Stimulated activated CD8-positive, alpha-beta memory T cell treated with anti-CD3 and anti-CD28 coated beads, Interleukin-15, amount 100 ng/mL, for 24 hours (primary cell): ENCODE measurements around the gene PPP1R37.
"Not testable (repeated sequence)": the region's sequence is repeated elsewhere in the genome, so short reads cannot be mapped to it uniquely, and the experiment has no call there.

Source experiments
- DNase-seq: peaks from one replicate; pipeline ENCODE4 v3.0.0-alpha.2; 2020; ENCODE audit warnings: low read depth

The PPP1R37 gene

GRCh38 chr19:45095496-45096413 lies 2.8 kb downstream of the PPP1R37 start:
- DNase-seq = no peak

- DNase-seq = no peak
Measured at GRCh38 chr19:45096700-45097099, 3.7 kb downstream of the PPP1R37 start.

- no peak for DNase-seq
Measured at GRCh38 chr19:45097450-45097775, 4.4 kb downstream of the PPP1R37 start.

GRCh38 chr19:45097776-45098520 lies 5.0 kb downstream of the PPP1R37 start:
- DNase-seq = no peak

GRCh38 chr19:45098521-45099466 lies 5.8 kb downstream of the PPP1R37 start:
- DNase-seq = no peak

GRCh38 chr19:45099467-45100191 lies 6.7 kb downstream of the PPP1R37 start:
- no peak for DNase-seq

GRCh38 chr19:45100201-45100600 lies 7.2 kb downstream of the PPP1R37 start:
- DNase-seq = no peak

- no peak for DNase-seq
Measured at GRCh38 chr19:45100846-45101252, 7.9 kb downstream of the PPP1R37 start.

- DNase-seq = no peak
Measured at GRCh38 chr19:45101806-45102205, 8.8 kb downstream of the PPP1R37 start.

GRCh38 chr19:45102481-45102880 lies 9.5 kb downstream of the PPP1R37 start:
- DNase-seq = no peak

- no peak for DNase-seq
Measured at GRCh38 chr19:45103156-45103507, 10.2 kb downstream of the PPP1R37 start.

GRCh38 chr19:45103508-45104319 lies 10.7 kb downstream of the PPP1R37 start:
- DNase-seq = no peak

- DNase-seq = no peak
Measured at GRCh38 chr19:45104658-45105349, 11.8 kb downstream of the PPP1R37 start.

GRCh38 chr19:45106363-45106762 lies 13.4 kb downstream of the PPP1R37 start:
- not testable (repeated sequence) for DNase-seq

GRCh38 chr19:45107621-45108150 lies 14.7 kb downstream of the PPP1R37 start:
- no peak for DNase-seq

- no peak for DNase-seq
Measured at GRCh38 chr19:45110851-45111266, 17.9 kb downstream of the PPP1R37 start.

GRCh38 chr19:45112111-45112827 lies 19.3 kb downstream of the PPP1R37 start:
- DNase-seq = no peak

- no peak for DNase-seq
Measured at GRCh38 chr19:45113628-45114027, 20.6 kb downstream of the PPP1R37 start.

GRCh38 chr19:45114116-45114515 lies 21.1 kb downstream of the PPP1R37 start:
- no peak for DNase-seq
